K562 (cell line): ENCODE data around the gene HOXA7.

Experiments used
- BRF1 ChIP-seq: IDR thresholded peaks from 3 replicates; pipeline ENCODE4 v1.6.1; 2011; ENCODE audit warnings: borderline replicate concordance, mild to moderate bottlenecking; ENCODE audit not compliant: insufficient read length; ENCODE audit errors: extremely low read depth
- CTCF ChIP-seq, 3 experiments: IDR thresholded peaks in 2 of 3; conservative IDR thresholded peaks in 1 of 3; 2 replicates each; pipeline ENCODE4 v1.5.1; 2011 to 2012; ENCODE audit warnings: low read length in 3 of 3, mild to moderate bottlenecking in 3 of 3, control low read depth in 2 of 3, improper control_type of control experiment in 1 of 3, inconsistent platforms in 1 of 3, low read depth in 1 of 3, mixed read lengths in 1 of 3, moderate library complexity in 1 of 3; ENCODE audit not compliant: insufficient read depth in 2 of 3
- DPF2 ChIP-seq: fragments of 450-650 bp; IDR thresholded peaks from 2 replicates; pipeline ENCODE4 v1.6.1; 2016
- ID3 ChIP-seq, 2 experiments: fragments of 250-450 bp in 1 of 2; fragments of 450-650 bp in 1 of 2; sonication (Bioruptor Pico) in 1 of 2; IDR thresholded peaks; 2 replicates each; pipeline versions ENCODE4 v1.6.1 to v1.8.0; 2016 to 2021; ENCODE audit warnings: mild to moderate bottlenecking in 2 of 2, moderate library complexity in 2 of 2, missing compliant biosample characterization in 1 of 2, missing genetic modification characterization in 1 of 2
- KDM1A ChIP-seq, 2 experiments: fragments of 450-650 bp; IDR thresholded peaks; 2 replicates each; pipeline ENCODE4 v1.6.1; 2016; ENCODE audit warnings: mild to moderate bottlenecking in 2 of 2
- MTF1 ChIP-seq: fragments of 250-450 bp; sonication (Bioruptor Pico); IDR thresholded peaks from 2 replicates; pipeline ENCODE4 v1.9.0; 2021; ENCODE audit warnings: moderate library complexity, mild to moderate bottlenecking, inconsistent platforms, borderline replicate concordance
- MXI1 ChIP-seq: IDR thresholded peaks from 2 replicates; pipeline ENCODE4 v1.6.1; 2011; ENCODE audit warnings: low read depth, mild to moderate bottlenecking, improper control_type of control experiment, low read length
- MYNN ChIP-seq, 2 experiments: sonication (generic); formaldehyde crosslinking in 1 of 2; IDR thresholded peaks; 2 replicates each; pipeline versions ENCODE4 v1.5.0 to v1.6.1; 2016 to 2020; ENCODE audit warnings: antibody characterized with exemption in 1 of 2, missing genetic modification reagents in 1 of 2
- NCOA2 ChIP-seq, 2 experiments: fragments of 450-650 bp; IDR thresholded peaks; 2 replicates each; pipeline ENCODE4 v1.6.1; 2018; ENCODE audit warnings: mild to moderate bottlenecking in 2 of 2, moderate library complexity in 1 of 2; ENCODE audit not compliant: partially characterized antibody in 2 of 2
- POLR2A ChIP-seq: fragments of 450-650 bp; conservative IDR thresholded peaks from 2 replicates; pipeline ENCODE4 v1.6.1; 2016
- SIX5 ChIP-seq, 2 experiments: IDR thresholded peaks; 2 replicates each; pipeline ENCODE4 v1.6.1; 2011; ENCODE audit warnings: low read length in 2 of 2, borderline replicate concordance in 1 of 2, low read depth in 1 of 2, mild to moderate bottlenecking in 1 of 2, moderate library complexity in 1 of 2; ENCODE audit not compliant: insufficient read depth in 1 of 2
- ZFP36 ChIP-seq: fragments of 150-350 bp; IDR thresholded peaks from 2 replicates; pipeline ENCODE4 v1.6.1; 2018; ENCODE audit warnings: low read length, low read depth; ENCODE audit not compliant: partially characterized antibody
- TF ChIP-seq, protein P1 (sequence below): fragments of 450-650 bp; IDR thresholded peaks from 2 replicates; pipeline ENCODE4 v1.6.1; 2016; ENCODE audit warnings: low read depth, mild to moderate bottlenecking, moderate library complexity
- TF ChIP-seq, protein P2 (sequence below): fragments of 450-650 bp; formaldehyde crosslinking; IDR thresholded peaks from 2 replicates; pipeline ENCODE4 v1.4.0; 2020; ENCODE audit warnings: mild to moderate bottlenecking, moderate library complexity

GRCh38 chr7:27164045-27164366 lies 7.5 kb upstream of the HOXA7 start:
- TF ChIP-seq CTCF (IDR thresholded peaks at IDR 0.05 in 2 of 3, conservative IDR thresholded peaks at IDR 0.05 in 1 of 3; ENCODE audit: insufficient read depth in 2 of 3, low read depth in 1 of 3, low read length in 3 of 3) (no peak), NCOA2 (IDR thresholded peaks at IDR 0.05; ENCODE audit: partially characterized antibody in 2 of 2) (no peak), POLR2A (no peak), KDM1A (IDR thresholded peaks at IDR 0.05) (no peak), MXI1 (no peak), DPF2 (no peak), BRF1 (no peak), ID3 (CRISPR knock-in tag; IDR thresholded peaks at IDR 0.05) (no peak), ID3 (tag; IDR thresholded peaks at IDR 0.05) (no peak), MYNN (IDR thresholded peaks at IDR 0.05) (no peak), MYNN (CRISPR knock-in tag; IDR thresholded peaks at IDR 0.05) (no peak), SIX5 (IDR thresholded peaks at IDR 0.05; ENCODE audit: borderline replicate concordance in 1 of 2, insufficient read depth in 1 of 2, low read depth in 1 of 2, low read length in 2 of 2) (no peak), ZFP36 (no peak), MTF1 (no peak)
- TF ChIP-seq, protein P1, sequence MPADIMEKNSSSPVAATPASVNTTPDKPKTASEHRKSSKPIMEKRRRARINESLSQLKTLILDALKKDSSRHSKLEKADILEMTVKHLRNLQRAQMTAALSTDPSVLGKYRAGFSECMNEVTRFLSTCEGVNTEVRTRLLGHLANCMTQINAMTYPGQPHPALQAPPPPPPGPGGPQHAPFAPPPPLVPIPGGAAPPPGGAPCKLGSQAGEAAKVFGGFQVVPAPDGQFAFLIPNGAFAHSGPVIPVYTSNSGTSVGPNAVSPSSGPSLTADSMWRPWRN, result no peak
- TF ChIP-seq, protein P2, sequence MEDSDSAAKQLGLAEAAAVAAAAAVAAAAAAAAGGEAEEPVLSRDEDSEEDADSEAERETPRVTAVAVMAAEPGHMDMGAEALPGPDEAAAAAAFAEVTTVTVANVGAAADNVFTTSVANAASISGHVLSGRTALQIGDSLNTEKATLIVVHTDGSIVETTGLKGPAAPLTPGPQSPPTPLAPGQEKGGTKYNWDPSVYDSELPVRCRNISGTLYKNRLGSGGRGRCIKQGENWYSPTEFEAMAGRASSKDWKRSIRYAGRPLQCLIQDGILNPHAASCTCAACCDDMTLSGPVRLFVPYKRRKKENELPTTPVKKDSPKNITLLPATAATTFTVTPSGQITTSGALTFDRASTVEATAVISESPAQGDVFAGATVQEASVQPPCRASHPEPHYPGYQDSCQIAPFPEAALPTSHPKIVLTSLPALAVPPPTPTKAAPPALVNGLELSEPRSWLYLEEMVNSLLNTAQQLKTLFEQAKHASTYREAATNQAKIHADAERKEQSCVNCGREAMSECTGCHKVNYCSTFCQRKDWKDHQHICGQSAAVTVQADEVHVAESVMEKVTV (CRISPR knock-in tag), result no peak
